ENCODE data around the gene RPL37. TPM values are rescaled to one million over a fixed set of nuclear protein-coding genes. Genes with fewer than 3 reads are reported as not detected.

The RPL37 gene
- total RNA-seq, 1 donor from 2014 or later, result 2,625 TPM

Other genes starting within 250 kb of the RPL37 start
- 39.1 and 107 TPM in 2 replicates for gene PTGER4, start 155.3 kb downstream of the RPL37 start, total RNA-seq
- gene TTC33, start 79.3 kb downstream of the RPL37 start, total RNA-seq, result 14.8 and 16.7 TPM in 2 replicates
- 135 and 136 TPM in 2 replicates for gene PRKAA1, start 36.8 kb downstream of the RPL37 start, total RNA-seq
- 29.5 and 37.9 TPM in 2 replicates for gene CARD6, start 6.1 kb upstream of the RPL37 start, total RNA-seq
- 1.2 and 7.7 TPM in 2 replicates for gene C7, start 74.3 kb upstream of the RPL37 start, total RNA-seq
- 0.04 TPM in 1 of 2 replicates, not detected in the other for gene MROH2B, start 236.1 kb upstream of the RPL37 start, total RNA-seq

Data from pulmonary artery endothelial cell (primary cell).